Activated naive CD4-positive, alpha-beta T cell treated with anti-CD3 and anti-CD28 coated beads, Interleukin-2, amount 50 U/mL, for 24 hours (primary cell): Measurements from ENCODE around the gene WDR86.

ENCODE experiments used
- H3K27ac Mint-ChIP-seq: one replicate; pipeline ENCODE4 v1.8.0; 2021; ENCODE audit warnings: mild to moderate bottlenecking, mixed read lengths
- H3K27me3 Mint-ChIP-seq: one replicate; pipeline ENCODE4 v1.8.0; 2021; ENCODE audit warnings: mixed read lengths
- H3K36me3 Mint-ChIP-seq: one replicate; pipeline ENCODE4 v1.8.0; 2021; ENCODE audit warnings: mixed read lengths
- H3K4me1 Mint-ChIP-seq: one replicate; pipeline ENCODE4 v1.8.0; 2021; ENCODE audit warnings: mixed read lengths
- H3K4me3 Mint-ChIP-seq: one replicate; pipeline ENCODE4 v1.8.0; 2021; ENCODE audit warnings: mild to moderate bottlenecking, mixed read lengths
- H3K9me3 Mint-ChIP-seq: one replicate; pipeline ENCODE4 v1.8.0; 2021; ENCODE audit warnings: mixed read lengths

The WDR86 gene, protein sequence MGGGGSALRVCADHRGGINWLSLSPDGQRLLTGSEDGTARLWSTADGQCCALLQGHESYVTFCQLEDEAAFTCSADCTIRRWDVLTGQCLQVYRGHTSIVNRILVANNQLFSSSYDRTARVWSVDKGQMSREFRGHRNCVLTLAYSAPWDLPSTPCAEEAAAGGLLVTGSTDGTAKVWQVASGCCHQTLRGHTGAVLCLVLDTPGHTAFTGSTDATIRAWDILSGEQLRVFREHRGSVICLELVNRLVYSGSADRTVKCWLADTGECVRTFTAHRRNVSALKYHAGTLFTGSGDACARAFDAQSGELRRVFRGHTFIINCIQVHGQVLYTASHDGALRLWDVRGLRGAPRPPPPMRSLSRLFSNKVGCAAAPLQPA

DNA sequence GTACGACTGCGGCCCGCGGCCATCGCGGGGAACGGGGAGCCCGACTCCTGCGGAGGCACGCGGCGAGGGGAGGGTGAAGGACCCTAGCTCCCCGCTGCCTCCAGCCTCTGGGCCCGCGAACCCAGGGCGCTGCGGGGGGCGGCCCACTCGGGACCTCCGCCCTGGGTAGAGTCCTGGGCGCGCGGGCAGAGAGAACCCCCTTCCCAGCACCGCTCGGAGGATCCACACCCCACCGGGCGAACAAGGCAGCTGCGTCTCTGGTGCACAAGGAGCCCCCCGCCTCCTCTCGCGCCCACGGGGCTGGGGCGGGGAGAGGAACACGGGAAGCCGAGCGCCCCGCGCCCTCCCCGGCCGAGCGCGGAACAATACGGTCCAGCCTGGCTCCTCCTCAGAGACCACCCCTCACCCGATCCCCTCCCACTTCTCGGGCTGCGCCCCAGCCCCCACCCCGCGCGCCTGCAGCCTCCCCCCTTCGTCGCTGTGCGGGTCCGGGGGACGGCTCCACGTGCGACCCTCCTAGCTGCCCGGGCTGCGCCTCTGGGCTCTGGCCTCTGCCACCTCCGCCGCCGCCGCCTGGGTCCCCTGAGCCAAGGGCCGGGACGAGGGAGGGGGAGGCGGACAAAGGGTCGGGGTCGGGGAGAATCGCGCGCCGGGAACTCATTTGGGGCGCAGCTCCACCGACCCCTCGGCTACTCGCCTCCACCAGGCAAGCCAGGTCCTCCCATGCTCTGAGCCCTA is at the start of gene WDR86:
WDR86 (minus strand) TSS at position 372 of the 738 bp plus-strand sequence. CDS start 449 bp downstream, outside the sequence.
- peaks cover 2% of the 10 kb centered on the region for H3K36me3 Mint-ChIP-seq
- peaks cover 42% of the 10 kb centered on the region for H3K4me1 Mint-ChIP-seq
- peak within 1 kb of the TSS; percentile 84 for H3K4me3 Mint-ChIP-seq
- peaks cover 20% of the 10 kb centered on the region for H3K27me3 Mint-ChIP-seq
- H3K27ac Mint-ChIP-seq = no peak within 1 kb of the TSS
- H3K9me3 Mint-ChIP-seq = peaks cover 4% of the 10 kb centered on the region

DNA sequence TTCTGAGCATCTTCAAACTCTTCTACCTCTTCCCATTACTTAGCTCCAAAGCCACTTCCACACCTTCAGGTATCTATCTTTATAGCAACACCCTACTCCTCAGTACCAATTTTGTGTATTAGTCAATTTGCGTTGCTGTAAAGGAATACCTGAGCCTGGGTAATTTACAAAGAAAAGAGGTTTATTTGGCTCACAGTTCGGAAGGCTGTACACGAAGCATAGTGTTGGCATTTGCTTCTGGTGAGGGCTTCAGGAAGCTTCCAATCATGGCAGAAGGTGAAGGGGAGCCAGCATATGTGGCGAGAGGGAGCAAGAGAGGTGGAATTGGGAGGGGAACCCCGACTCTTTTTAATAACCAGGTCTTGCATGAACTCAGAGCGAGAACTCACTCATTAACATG is 47.7 kb upstream of the WDR86 start:
- Mint-ChIP-seq H3K27ac (no peak overlapping the region), H3K36me3 (no peaks in the 10 kb centered on the region), H3K9me3 (no peaks in the 10 kb centered on the region), H3K27me3 (no peaks in the 10 kb centered on the region), H3K4me3 (no peak overlapping the region), H3K4me1 (no peaks in the 10 kb centered on the region)

DNA sequence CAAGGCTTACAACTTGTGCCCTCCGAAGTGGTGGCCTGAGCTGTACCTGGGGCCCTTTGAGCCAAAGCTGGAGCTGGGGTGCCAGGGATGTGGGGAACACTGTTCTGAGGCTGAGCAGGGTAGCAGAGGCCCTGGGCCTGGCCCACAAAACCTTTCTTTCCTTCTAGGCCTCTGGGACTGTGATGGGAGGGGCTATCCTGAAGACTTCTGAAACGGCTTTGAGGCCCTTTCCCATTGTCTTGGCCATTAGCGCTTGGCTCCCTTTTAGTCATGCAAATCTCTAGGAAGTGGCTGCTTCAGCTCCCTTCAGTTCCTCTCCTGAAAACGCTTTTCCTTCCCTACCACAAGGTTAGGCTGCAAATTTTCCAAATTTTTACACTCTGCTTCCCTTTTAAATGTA is 46.9 kb upstream of the WDR86 start:
- Mint-ChIP-seq H3K27ac (no peak overlapping the region), H3K36me3 (no peaks in the 10 kb centered on the region), H3K9me3 (no peaks in the 10 kb centered on the region), H3K4me1 (no peaks in the 10 kb centered on the region), H3K27me3 (no peaks in the 10 kb centered on the region), H3K4me3 (no peak overlapping the region)

DNA sequence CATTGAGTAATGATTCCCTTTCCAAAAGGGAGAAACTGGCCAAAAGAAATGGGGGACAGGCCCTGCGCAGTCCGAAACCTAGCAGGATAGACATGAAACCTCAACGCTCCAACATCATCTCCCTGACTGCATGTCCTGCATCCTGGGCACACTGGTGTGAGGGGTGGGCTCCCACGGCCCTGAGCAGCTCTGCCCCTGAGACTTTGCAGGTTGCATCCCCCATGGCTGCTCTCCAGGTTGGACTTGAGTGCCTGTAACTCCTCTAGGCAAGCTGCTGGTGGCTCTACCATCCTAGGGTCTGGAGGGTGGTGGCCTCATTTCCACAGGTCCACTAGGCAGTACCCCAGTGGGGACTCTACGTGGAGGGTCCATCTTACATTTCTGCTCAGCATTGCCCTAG is 46.4 kb upstream of the WDR86 start:
- H3K36me3 Mint-ChIP-seq = no peaks in the 10 kb centered on the region
- no peak overlapping the region for H3K4me3 Mint-ChIP-seq
- H3K27ac Mint-ChIP-seq = no peak overlapping the region
- H3K9me3 Mint-ChIP-seq = no peaks in the 10 kb centered on the region
- no peaks in the 10 kb centered on the region for H3K4me1 Mint-ChIP-seq
- H3K27me3 Mint-ChIP-seq = no peaks in the 10 kb centered on the region

DNA sequence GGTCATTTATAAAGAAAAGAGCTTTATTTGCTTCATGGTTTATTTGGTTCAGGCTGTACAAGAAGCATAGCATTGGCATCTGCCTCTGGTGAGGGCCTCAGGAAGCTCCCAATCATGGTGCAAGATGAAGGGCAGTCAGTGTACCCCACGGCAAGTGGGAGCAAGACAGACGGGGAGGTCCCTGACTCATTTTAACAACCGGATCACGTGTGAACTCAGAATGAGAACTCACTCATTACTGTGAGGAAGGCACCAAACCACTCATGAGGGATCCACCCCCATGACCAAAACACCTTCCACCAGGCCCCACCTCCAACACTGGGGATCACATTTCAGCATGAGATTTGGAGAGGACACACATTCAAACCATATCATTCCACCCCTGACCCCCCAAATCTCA is 45.9 kb upstream of the WDR86 start:
- no peaks in the 10 kb centered on the region for H3K27me3 Mint-ChIP-seq
- H3K36me3 Mint-ChIP-seq = no peaks in the 10 kb centered on the region
- no peaks in the 10 kb centered on the region for H3K4me1 Mint-ChIP-seq
- H3K9me3 Mint-ChIP-seq = no peaks in the 10 kb centered on the region
- H3K27ac Mint-ChIP-seq = no peak overlapping the region
- no peak overlapping the region for H3K4me3 Mint-ChIP-seq

DNA sequence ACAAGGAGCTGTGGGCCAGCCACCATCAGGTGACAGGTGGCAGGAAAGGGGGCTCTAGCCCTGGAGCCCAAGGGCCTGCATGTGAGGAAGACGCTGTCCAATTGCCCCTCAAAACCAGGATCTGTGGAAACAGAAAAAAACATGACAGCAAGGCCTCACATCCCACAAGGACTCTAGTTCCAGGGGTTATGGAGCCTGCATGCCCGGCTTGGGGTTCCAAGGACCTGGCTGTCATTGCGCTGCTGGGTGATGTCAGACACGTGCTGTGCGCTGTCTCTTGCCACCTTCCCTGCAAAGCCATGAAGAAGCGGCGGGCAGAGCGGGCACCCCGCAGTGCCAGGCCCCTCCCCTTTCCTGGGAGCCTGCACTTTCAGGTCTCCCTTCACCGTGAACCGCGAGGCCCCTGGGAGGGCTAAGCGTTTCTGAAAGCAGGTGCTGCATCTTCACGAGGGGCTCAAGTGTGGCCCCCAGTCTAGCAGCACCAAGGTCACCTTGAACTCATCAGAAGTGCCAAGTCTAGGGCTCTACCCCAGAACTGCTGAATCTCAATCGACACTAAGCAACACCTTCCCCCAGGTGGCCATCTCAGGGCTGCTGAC is 45.2 kb upstream of the WDR86 start:
- Mint-ChIP-seq H3K4me1 (no peaks in the 10 kb centered on the region), H3K4me3 (no peak overlapping the region), H3K36me3 (no peaks in the 10 kb centered on the region), H3K27me3 (no peaks in the 10 kb centered on the region), H3K27ac (no peak overlapping the region), H3K9me3 (no peaks in the 10 kb centered on the region)

DNA sequence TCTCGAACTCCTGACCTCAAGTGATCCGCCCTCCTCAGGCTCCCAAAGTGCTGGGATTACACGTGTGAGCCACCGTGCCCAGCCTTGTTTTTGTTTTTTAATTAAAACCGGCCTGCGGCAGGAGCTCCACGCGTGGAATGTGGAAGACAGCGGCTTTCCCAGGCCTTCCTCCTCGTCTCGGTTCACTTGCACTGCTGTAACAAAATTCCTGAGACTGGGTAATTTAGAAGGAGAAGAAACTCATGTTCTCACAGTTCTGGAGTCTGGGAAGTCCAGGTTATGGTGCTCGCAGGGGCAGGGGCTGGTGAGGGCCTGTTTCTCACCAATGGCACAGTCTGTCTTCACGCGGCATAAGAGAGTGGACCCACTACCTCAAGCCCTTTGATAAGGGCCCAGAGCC is 44.5 kb upstream of the WDR86 start:
- no peaks in the 10 kb centered on the region for H3K9me3 Mint-ChIP-seq
- no peak overlapping the region for H3K4me3 Mint-ChIP-seq
- H3K4me1 Mint-ChIP-seq = peaks cover 5% of the 10 kb centered on the region
- no peaks in the 10 kb centered on the region for H3K27me3 Mint-ChIP-seq
- no peak overlapping the region for H3K27ac Mint-ChIP-seq
- no peaks in the 10 kb centered on the region for H3K36me3 Mint-ChIP-seq

DNA sequence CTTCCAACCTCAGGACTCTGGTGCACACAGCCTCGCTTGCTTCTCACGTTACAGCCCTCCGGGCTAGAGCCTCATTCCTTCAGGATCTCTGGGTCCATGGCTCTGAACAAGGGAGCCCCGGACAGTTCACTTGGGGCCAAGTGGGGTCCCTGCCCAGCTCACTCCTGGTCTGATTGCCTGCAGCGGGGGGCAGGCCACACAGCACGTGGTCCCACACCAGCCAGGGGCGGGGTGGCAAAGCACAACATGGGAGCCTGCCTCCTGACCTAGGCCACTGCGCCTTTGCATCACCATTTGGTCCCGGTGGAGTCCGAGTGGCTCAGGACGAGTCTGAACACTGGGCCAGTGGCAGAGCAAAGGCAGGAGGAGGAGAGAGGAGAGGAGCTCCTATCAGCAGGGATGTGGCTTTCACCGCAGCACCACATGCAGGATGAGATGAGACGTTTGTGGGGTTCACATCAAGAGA is 43.5 kb upstream of the WDR86 start:
- no peak overlapping the region for H3K27ac Mint-ChIP-seq
- H3K9me3 Mint-ChIP-seq = no peaks in the 10 kb centered on the region
- H3K36me3 Mint-ChIP-seq = no peaks in the 10 kb centered on the region
- no peak overlapping the region for H3K4me3 Mint-ChIP-seq
- H3K27me3 Mint-ChIP-seq = no peaks in the 10 kb centered on the region
- H3K4me1 Mint-ChIP-seq = peaks cover 5% of the 10 kb centered on the region

DNA sequence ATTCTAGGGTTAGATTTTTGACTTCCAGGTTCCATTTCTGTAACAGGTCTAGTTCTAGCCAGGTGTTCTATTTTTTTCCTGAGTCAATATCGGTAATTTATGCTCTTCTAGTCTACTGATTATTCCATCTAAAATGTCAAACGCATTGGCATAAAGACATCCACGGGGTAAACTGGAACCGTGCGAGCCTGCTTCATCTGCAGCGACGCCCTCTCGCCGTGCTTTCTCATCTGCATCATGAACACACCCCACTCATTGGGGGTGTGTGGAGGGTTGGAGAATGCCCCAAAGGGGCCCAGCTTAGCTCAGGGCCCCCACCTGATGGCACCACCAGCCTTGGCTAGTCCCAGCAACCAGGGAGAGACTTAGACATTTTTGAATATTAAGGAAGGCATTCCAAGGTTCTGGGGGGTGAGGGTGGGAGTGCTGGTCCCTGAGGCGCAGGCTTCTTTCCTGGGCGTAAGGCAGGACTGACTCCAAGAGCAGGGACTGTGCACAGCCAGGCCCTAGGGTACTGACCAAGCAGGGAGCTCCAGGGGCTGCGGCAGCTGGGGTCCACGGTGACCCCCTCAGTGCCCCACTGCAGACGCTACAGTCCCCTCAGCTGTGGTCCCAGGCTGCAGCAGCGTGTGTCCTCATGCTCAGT is 43.0 kb upstream of the WDR86 start:
- Mint-ChIP-seq H3K36me3 (no peaks in the 10 kb centered on the region), H3K4me1 (peaks cover 5% of the 10 kb centered on the region), H3K27me3 (no peaks in the 10 kb centered on the region), H3K27ac (no peak overlapping the region), H3K9me3 (no peaks in the 10 kb centered on the region), H3K4me3 (no peak overlapping the region)

DNA sequence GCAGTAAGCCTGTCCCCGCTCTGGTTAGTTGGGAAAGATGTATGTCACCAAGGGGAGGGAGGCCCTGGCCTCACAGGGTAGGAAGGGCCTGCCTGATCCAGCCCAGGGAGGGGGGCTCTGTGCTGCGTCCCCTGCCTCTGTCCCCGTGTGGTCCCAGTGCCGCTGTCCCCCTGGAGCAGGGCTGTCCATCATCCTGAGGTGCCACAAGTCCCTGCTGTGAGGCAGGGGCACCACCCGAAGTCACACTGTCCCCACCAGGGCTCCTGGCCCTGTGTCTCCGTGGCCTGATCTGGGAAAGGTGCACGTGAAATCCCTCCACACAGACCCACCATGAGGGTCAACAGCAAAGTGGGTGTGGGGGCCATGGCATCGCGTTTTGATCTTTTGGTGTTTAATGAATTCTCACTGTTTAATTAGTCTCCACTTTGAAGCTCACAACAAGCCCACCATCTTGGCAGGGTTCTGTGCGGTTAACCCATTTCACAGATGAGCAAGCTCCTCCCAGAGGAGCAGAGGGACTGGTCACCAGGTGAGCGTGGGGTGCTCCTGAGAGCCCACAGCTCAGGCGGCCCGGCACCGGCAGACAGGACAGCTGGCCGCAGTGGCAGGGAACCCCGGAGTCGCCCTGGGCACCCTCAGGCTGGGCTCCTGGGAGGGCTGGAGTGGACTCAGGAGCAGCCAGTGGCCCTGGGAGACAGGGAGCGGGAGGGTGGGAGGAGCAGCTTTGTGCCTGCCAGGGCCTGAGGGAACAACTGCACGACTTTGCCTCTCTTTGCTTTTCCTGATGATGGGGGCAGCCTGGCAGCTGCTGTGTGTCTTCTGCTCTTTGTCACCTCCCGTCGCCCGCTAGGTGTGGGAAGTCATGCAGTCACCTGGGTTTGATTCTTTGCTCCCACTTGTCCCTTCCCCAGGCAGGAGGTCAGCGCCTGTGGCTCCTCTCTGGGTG is 42.1 kb upstream of the WDR86 start:
- H3K27me3 Mint-ChIP-seq = no peaks in the 10 kb centered on the region
- H3K4me1 Mint-ChIP-seq = peaks cover 5% of the 10 kb centered on the region
- no peak overlapping the region for H3K27ac Mint-ChIP-seq
- no peaks in the 10 kb centered on the region for H3K36me3 Mint-ChIP-seq
- H3K4me3 Mint-ChIP-seq = no peak overlapping the region
- no peaks in the 10 kb centered on the region for H3K9me3 Mint-ChIP-seq

DNA sequence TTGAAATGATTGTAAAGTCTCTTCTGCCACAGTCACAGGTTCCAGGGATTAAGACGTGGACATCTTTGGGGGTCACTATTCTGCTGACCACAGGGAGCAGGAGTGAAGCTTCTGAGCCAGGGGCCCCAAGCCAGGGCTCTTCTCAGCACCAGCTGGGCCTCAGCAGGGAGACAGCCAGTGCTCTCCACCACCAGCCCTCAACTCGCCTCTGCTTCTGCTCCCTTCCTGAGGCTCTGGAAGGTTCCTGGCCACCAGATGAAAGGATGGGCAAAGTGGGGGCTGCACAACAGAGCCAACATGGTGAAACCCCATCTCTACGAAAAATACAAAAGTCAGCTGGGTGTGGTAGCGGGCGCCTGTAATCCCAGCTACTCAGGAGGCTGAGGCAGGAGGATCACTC is 41.3 kb upstream of the WDR86 start:
- Mint-ChIP-seq H3K27ac (no peak overlapping the region), H3K36me3 (no peaks in the 10 kb centered on the region), H3K9me3 (no peaks in the 10 kb centered on the region), H3K27me3 (no peaks in the 10 kb centered on the region), H3K4me3 (no peak overlapping the region), H3K4me1 (peaks cover 5% of the 10 kb centered on the region)

DNA sequence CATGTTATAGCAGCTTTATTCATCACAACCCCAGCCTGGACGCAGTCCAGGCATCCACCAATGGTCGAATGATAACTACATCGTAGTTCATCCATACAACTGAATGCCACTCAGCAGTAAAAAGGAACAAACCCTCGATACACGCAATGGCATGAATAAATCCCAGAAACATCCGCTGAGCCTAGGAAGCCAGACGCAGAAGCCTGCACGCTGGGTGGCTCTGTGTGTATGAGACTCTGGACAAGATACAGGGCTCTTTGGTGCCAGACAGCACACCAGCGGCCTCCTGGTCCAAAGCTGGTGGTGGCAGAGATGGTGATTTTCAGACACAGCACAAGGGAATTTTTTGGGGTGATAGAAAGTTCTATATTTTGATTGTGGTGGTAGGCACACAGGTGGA is 40.2 kb upstream of the WDR86 start:
- Mint-ChIP-seq H3K27me3 (no peaks in the 10 kb centered on the region), H3K4me3 (no peak overlapping the region), H3K4me1 (peaks cover 6% of the 10 kb centered on the region), H3K36me3 (no peaks in the 10 kb centered on the region), H3K9me3 (no peaks in the 10 kb centered on the region), H3K27ac (no peak overlapping the region)

DNA sequence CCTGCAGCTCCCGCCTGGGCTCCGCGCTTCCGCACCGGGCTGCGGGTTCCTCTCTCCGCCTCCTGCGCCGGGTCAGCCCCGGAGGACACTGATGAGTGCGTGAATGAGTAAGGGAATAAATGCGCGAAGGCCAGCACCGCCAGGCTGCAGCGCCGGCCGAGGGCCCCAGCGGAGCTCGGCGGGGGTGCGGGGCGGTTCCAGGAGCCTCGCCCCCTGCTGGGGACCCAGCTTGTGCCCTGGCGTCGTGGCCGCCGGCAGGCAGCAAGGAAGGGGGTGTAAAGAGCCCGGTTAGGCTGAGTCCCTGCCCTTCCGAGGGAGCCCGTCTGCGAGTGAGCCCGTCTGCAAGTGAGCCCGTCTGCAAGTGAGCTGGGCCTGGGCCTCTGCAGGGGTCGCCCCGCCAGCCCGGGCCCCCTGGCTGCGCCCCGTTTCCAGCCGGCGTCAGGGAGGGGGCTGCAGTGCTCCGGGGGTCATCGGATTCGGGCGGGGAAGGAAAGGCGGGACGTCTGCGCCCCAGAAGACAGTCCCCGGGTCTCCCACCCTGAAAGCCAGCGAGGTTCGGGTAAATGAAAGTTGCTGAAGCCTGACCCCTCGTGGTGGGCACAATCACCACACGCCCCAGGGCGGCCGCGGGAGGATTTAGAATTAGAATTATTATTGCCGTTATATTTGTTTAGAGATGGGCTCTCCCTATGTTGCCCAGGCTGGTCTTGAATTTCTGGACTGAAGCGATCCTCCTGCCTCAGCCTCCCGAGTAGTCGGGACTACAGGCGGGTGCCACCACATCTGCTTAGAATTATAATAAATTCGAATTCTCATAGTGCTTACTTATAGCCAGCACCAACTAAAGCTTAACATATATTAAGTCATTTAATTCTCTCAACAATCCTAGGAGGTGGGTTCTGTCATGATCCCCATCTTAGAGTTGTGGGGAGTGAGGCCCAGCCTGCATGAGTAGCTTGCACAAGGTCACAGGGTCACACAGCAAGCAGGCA is 38.7 kb upstream of the WDR86 start:
- no peaks in the 10 kb centered on the region for H3K27me3 Mint-ChIP-seq
- H3K4me3 Mint-ChIP-seq = peak overlapping the region; percentile 71
- no peak overlapping the region for H3K27ac Mint-ChIP-seq
- H3K4me1 Mint-ChIP-seq = peaks cover 14% of the 10 kb centered on the region
- H3K36me3 Mint-ChIP-seq = no peaks in the 10 kb centered on the region
- H3K9me3 Mint-ChIP-seq = no peaks in the 10 kb centered on the region

DNA sequence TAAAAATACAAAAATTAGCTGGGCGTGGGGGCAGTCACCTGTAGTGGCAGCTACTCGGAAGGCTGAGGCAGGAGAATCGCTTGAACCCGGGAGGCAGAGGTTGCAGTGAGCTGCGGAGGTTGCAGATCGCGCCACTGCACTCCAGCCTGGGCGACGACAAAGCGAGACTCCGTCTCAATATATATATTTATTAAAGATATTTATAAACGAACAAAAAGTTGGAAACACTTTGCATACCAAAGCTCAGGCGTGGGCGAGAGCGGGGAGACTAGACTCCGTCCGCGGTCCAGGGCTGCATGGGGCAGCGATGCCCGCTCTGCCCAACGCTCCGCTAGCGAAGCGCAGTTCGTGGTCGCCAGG is 38.0 kb upstream of the WDR86 start:
- Mint-ChIP-seq H3K4me1 (peaks cover 16% of the 10 kb centered on the region), H3K27ac (no peak overlapping the region)

More for the DNA sequence above, 38.0 kb upstream of the WDR86 start:
- Mint-ChIP-seq H3K4me3 (peak overlapping the region; percentile 65), H3K36me3 (no peaks in the 10 kb centered on the region), H3K27me3 (no peaks in the 10 kb centered on the region), H3K9me3 (no peaks in the 10 kb centered on the region)
